GM06990 (cell line): ENCODE results near the gene DCLRE1C.
A peak's percentile ranks its signal among the peaks of the same experiment; 100 is the strongest.

ENCODE experiments used
- DNase-seq: peaks from one replicate; pipeline ENCODE4 v3.0.0-alpha.2; 2011; ENCODE audit not compliant: insufficient read length; ENCODE audit errors: extremely low read depth
- H3K27me3 ChIP-seq: replicated peaks from 2 replicates; pipeline ENCODE4 v1.6.0; 2011; ENCODE audit warnings: low read length; ENCODE audit not compliant: control insufficient read depth, insufficient read depth
- H3K36me3 ChIP-seq: 2 replicates; pipeline ENCODE4 v1.5.1; 2011; ENCODE audit warnings: low read length; ENCODE audit not compliant: control insufficient read depth, insufficient read depth
- H3K4me3 ChIP-seq: replicated peaks from 2 replicates; pipeline ENCODE4 v1.5.1; 2011; ENCODE audit warnings: low read depth, mild to moderate bottlenecking, control low read depth, low read length
- TF ChIP-seq, protein P1 (sequence below): IDR thresholded peaks from 2 replicates; pipeline ENCODE4 v1.5.1; 2011; ENCODE audit warnings: low read length, control low read depth, mild to moderate bottlenecking, inconsistent platforms; ENCODE audit not compliant: insufficient read depth, poor library complexity, severe bottlenecking

Gene DCLRE1C

DNA sequence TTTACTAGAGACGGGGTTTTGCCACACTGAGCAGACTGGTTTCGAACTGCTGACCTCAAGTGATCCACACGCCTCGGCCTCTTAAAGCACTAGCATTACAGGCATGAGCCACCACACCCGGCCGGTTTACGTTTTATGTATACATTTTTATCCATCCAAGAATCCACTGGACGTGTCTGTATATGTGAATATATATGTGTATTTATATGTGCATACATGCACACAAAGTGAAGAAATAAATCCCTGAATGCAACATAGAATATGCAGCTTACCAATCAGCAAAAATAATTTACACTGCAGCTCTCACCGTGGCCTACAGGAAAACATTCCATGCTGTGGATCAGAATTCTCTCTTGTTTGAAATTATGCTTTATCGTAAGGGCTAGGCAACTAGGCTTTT lies 23.3 kb downstream of the DCLRE1C start:
- peaks cover 12% of the 10 kb centered on the region for H3K36me3 ChIP-seq
- no peak overlapping the region for H3K4me3 ChIP-seq
- no peaks in the 10 kb centered on the region for H3K27me3 ChIP-seq
- DNase-seq, result no peak
- TF ChIP-seq, protein P1, sequence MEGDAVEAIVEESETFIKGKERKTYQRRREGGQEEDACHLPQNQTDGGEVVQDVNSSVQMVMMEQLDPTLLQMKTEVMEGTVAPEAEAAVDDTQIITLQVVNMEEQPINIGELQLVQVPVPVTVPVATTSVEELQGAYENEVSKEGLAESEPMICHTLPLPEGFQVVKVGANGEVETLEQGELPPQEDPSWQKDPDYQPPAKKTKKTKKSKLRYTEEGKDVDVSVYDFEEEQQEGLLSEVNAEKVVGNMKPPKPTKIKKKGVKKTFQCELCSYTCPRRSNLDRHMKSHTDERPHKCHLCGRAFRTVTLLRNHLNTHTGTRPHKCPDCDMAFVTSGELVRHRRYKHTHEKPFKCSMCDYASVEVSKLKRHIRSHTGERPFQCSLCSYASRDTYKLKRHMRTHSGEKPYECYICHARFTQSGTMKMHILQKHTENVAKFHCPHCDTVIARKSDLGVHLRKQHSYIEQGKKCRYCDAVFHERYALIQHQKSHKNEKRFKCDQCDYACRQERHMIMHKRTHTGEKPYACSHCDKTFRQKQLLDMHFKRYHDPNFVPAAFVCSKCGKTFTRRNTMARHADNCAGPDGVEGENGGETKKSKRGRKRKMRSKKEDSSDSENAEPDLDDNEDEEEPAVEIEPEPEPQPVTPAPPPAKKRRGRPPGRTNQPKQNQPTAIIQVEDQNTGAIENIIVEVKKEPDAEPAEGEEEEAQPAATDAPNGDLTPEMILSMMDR, result no peak

DNA sequence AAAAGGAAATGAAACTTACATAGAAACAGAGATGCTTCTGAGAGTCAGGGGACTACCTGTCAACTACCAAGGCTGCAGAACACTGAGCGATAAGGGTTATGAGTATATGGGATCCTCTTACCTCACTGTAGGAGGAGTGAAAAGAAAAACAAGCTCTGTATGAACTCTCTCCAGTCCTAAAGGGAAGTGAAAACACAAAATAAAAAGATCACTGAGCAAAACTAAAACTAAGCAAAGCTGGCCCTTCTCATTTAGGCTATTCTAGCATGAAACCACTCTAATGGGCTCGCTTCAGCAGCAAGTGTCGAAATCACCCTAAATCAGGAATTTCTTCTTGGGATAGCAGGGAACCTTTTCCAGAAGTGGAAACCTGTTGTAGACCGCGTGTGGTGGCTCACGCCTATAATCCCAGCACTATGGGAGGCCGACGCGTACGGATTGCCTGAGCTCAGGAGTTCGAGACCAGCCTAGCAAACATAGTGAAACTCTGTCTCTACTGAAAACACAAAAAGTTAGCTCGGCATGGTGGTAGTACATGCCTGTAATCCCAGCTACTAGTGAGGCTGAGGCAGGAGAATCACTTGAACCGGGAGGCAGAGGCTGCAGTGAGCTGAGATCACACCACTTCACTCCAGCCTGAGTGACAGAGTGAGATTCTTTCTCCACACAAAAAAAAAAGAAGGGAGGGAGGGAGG lies 27.0 kb downstream of the DCLRE1C start:
- DNase-seq, result peak; percentile 77
- H3K36me3 ChIP-seq, result peaks cover 17% of the 10 kb centered on the region
- peak overlapping the region; percentile 48 for H3K4me3 ChIP-seq
- H3K27me3 ChIP-seq, result no peaks in the 10 kb centered on the region
- TF ChIP-seq, protein P1, result no peak

DNA sequence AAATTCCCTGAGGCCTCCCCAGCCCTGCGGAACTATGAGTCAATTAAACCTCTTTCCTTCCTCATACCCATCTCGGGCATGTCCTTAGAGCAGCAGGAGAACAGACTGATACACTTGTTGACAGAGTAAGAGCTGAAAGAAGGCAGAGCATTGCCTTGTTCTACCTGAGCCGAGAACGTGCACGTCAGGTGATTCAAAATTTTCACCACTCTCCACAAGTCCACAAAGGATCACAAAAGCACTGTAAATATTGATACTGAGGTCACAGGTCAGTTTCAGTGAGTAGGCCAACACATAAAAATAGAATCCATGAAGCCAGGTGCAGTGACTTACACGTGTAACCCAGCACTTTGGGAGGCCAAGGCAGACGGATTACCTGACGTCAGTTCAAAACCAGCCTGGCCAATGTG lies 27.8 kb downstream of the DCLRE1C start:
- TF ChIP-seq, protein P1, result no peak
- H3K36me3 ChIP-seq, result peaks cover 19% of the 10 kb centered on the region
- no peak for DNase-seq
- H3K27me3 ChIP-seq, result no peaks in the 10 kb centered on the region
- no peak overlapping the region for H3K4me3 ChIP-seq

DNA sequence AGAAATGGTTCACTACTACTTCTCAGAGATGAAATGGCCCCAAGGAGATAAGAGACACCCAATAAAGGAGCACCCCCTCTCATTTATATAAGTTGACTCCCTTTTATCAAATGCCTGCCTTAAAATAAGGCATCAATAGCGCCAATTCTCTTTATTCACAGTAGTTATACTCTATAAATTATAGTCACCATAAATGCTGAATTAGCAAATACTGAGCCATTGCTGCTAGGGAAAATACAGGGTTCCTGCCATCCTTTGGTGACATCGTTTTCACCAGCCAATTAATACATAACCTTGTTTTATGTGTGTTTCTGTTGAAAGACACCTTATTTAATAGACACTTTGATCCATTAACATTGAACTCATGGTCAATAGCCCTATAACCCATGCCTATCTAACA lies 28.6 kb downstream of the DCLRE1C start:
- TF ChIP-seq, protein P1, result no peak
- DNase-seq, result no peak
- Histone ChIP-seq H3K4me3 (no peak overlapping the region), H3K27me3 (no peaks in the 10 kb centered on the region), H3K36me3 (peaks cover 22% of the 10 kb centered on the region)

DNA sequence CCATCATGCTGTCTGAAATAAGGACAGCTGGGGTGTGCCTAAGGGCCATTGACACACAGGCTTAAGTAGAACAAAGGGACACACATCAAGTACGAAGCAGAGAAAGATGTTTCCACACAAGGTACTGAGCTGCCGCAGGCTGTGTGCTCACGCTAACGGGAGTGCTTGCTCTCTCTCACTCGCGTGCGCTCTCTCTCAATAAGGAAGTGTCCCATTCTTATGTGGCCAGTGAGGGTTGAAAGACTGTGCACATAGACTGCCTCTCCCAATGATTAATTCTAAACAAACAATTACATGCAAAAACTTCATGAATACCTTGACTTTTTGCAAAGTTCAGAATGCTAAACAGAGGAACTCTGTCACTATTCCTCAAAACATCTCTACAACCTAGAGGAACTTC lies 29.9 kb downstream of the DCLRE1C start:
- Histone ChIP-seq H3K27me3 (no peaks in the 10 kb centered on the region), H3K4me3 (no peak overlapping the region), H3K36me3 (peaks cover 25% of the 10 kb centered on the region)
- TF ChIP-seq, protein P1, result no peak
- no peak for DNase-seq

DNA sequence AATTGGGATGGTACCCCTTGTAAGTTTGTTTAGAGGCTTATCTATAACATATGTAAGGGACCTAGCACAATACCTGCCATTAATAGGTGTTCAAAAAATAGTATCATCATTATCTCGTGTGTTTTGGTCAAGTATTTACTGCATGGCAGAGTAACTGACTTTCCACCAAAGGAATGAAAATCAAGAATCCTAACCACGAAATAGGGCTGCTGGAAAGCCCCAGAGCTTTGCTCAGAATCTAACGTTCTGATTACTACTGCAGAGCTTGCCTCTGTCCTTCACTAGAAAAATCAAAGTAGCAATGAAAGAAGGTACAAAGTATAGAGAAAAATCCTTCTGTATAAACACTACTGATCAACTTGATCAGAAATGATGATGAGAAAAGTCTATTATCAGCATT lies 34.9 kb downstream of the DCLRE1C start:
- DNase-seq, result no peak
- Histone ChIP-seq H3K36me3 (peaks cover 22% of the 10 kb centered on the region), H3K4me3 (no peak overlapping the region), H3K27me3 (no peaks in the 10 kb centered on the region)
- TF ChIP-seq, protein P1, result no peak
